Endothelial cell of umbilical vein (primary cell): ENCODE results near the gene ASMTL. TPM values are rescaled to one million over a fixed set of nuclear protein-coding genes. Genes with fewer than 3 reads are reported as not detected.

Source experiments
- BruUV-seq: library from RNA; stranded (reverse); fragments of 400-500 nt; replicated peaks from 2 replicates; lab custom pipeline; 2021; lab: Mats Ljungman, UMichigan
- CTCF ChIA-PET: fragments of 300-600, 350-600 bp; sonication (Branson Sonifier 250); formaldehyde crosslinking; loops from one replicate; lab custom pipeline; 2021; ENCODE audit warnings: antibody characterized with exemption, inconsistent platforms; lab: Charles Lee
- POLR2A ChIA-PET: fragments of 300-600, 350-600 bp; sonication (Branson Sonifier 250); formaldehyde crosslinking; loops from one replicate; lab custom pipeline; 2021; ENCODE audit warnings: antibody characterized with exemption, inconsistent platforms; lab: Charles Lee
- DNase-seq: peaks from one replicate; pipeline ENCODE4 v3.0.0-alpha.2; 2011; ENCODE audit warnings: low read depth, low spot score
- FAIRE-seq: peaks from 2 replicates; lab custom pipeline; 2011; peaks lifted over from hg19 to GRCh38; lab: Jason Lieb, UNC
- H2AFZ ChIP-seq: 2 replicates; pipeline ENCODE4 v1.6.0; 2012; ENCODE audit warnings: low read depth, low read length, control low read depth, inconsistent platforms
- H3K27ac ChIP-seq: 2 replicates; pipeline ENCODE4 v1.5.1; 2011; ENCODE audit warnings: low read depth, mild to moderate bottlenecking, control low read depth, low read length, moderate library complexity; ENCODE audit not compliant: insufficient read depth
- H3K27me3 ChIP-seq, 2 experiments: 2 replicates each; pipeline versions ENCODE4 v1.6.0 to v1.6.1; 2011; ENCODE audit warnings: low read length in 2 of 2, mixed read lengths in 1 of 2; ENCODE audit not compliant: control insufficient read depth in 2 of 2, insufficient read depth in 2 of 2
- H3K36me3 ChIP-seq, 2 experiments: 2 replicates in 1 of 2; 3 replicates in 1 of 2; pipeline ENCODE4 v1.5.1; 2011; ENCODE audit warnings: low read length in 2 of 2, mild to moderate bottlenecking in 1 of 2, moderate library complexity in 1 of 2; ENCODE audit not compliant: control insufficient read depth in 2 of 2, insufficient read depth in 2 of 2; ENCODE audit errors: extremely low read depth in 1 of 2
- H3K4me1 ChIP-seq: 3 replicates; pipeline ENCODE4 v1.5.1; 2011; ENCODE audit warnings: mild to moderate bottlenecking, low read length; ENCODE audit not compliant: control insufficient read depth, insufficient read depth; ENCODE audit errors: extremely low read depth
- H3K4me2 ChIP-seq: 2 replicates; pipeline ENCODE4 v1.6.1; 2011; ENCODE audit warnings: low read length, control low read depth, mixed read lengths; ENCODE audit not compliant: insufficient read depth
- H3K4me3 ChIP-seq, 3 experiments: fragments of 200-600 bp in 1 of 3; sonication (generic), shearing (Covaris generic) in 1 of 3; replicated peaks in 1 of 3; 2 replicates each; pipeline ENCODE4 v1.5.1; 2011 to 2016; ENCODE audit warnings: control low read depth in 3 of 3, low read length in 3 of 3, mild to moderate bottlenecking in 2 of 3, inconsistent platforms in 1 of 3, low read depth in 1 of 3, moderate library complexity in 1 of 3; ENCODE audit not compliant: insufficient read depth in 1 of 3
- H3K79me2 ChIP-seq: 2 replicates; pipeline ENCODE4 v1.6.0; 2012; ENCODE audit warnings: low read length, inconsistent platforms; ENCODE audit not compliant: control insufficient read depth, insufficient read depth
- H3K9ac ChIP-seq: replicated peaks from 2 replicates; pipeline ENCODE3; 2011; ENCODE audit warnings: low read length, control low read depth; ENCODE audit not compliant: insufficient read depth; ENCODE audit errors: extremely low read depth
- H3K9me1 ChIP-seq: replicated peaks from 3 replicates; pipeline ENCODE4 v1.6.0; 2011; ENCODE audit warnings: mild to moderate bottlenecking, low read length; ENCODE audit not compliant: control insufficient read depth, insufficient read depth; ENCODE audit errors: extremely low read depth
- H3K9me3 ChIP-seq: replicated peaks from 2 replicates; pipeline ENCODE4 v1.5.1; 2012; ENCODE audit warnings: low read length, inconsistent platforms; ENCODE audit not compliant: control insufficient read depth, insufficient read depth
- H4K20me1 ChIP-seq: replicated peaks from 2 replicates; pipeline ENCODE3; 2011; ENCODE audit warnings: mild to moderate bottlenecking, low read length; ENCODE audit not compliant: control insufficient read depth, insufficient read depth; ENCODE audit errors: extremely low read depth
- JUN ChIP-seq: IDR thresholded peaks from 2 replicates; pipeline ENCODE4 v1.6.1; 2011; ENCODE audit warnings: borderline replicate concordance, low read depth; ENCODE audit not compliant: insufficient read length, insufficient read depth
- POLR2A ChIP-seq: IDR thresholded peaks from 2 replicates; pipeline ENCODE4 v1.6.1; 2012; ENCODE audit warnings: low read depth, mild to moderate bottlenecking, control low read depth, low read length
- dilution Hi-C: fragments of 300-500 bp; cut with MboI; formaldehyde crosslinking; loops from one replicate; pipeline ENCODE4 v1.15.0; 2019; ENCODE audit warnings: low sequenced_read_pairs; ENCODE audit not compliant: extremely low pct_ligation_motif_present
- intact Hi-C: fragments of 100-400 bp; cut with micrococcal nuclease; formaldehyde crosslinking; loops from one replicate; pipeline ENCODE4 v1.10.0; 2022
- polyA plus RNA-seq, 4 experiments: library from polyadenylated mRNA; depleted of rRNA in 3 of 4; stranded (reverse) in 3 of 4; unstranded in 1 of 4; fragments of >200 nt; gene quantifications; 2 replicates each; pipeline versions ENCODE4 v1.2.1 to v1.2.3, GENCODE V29; 2011 to 2012; ENCODE audit warnings: missing spikeins in 1 of 4
- total RNA-seq: library from RNA; stranded (reverse); gene quantifications from 2 replicates; pipeline ENCODE4 v1.2.3, GENCODE V29; 2021
- TF ChIP-seq, protein P1 (sequence below): IDR thresholded peaks from 2 replicates; pipeline ENCODE4 v1.6.1; 2011; ENCODE audit not compliant: insufficient read depth, insufficient read length

The ASMTL gene
- total and polyA plus RNA-seq, 2 donors (not counting 3 experiments of a cell fraction or from before 2014, with no cell fraction given): 27.1 to 29.9 TPM

DNA sequence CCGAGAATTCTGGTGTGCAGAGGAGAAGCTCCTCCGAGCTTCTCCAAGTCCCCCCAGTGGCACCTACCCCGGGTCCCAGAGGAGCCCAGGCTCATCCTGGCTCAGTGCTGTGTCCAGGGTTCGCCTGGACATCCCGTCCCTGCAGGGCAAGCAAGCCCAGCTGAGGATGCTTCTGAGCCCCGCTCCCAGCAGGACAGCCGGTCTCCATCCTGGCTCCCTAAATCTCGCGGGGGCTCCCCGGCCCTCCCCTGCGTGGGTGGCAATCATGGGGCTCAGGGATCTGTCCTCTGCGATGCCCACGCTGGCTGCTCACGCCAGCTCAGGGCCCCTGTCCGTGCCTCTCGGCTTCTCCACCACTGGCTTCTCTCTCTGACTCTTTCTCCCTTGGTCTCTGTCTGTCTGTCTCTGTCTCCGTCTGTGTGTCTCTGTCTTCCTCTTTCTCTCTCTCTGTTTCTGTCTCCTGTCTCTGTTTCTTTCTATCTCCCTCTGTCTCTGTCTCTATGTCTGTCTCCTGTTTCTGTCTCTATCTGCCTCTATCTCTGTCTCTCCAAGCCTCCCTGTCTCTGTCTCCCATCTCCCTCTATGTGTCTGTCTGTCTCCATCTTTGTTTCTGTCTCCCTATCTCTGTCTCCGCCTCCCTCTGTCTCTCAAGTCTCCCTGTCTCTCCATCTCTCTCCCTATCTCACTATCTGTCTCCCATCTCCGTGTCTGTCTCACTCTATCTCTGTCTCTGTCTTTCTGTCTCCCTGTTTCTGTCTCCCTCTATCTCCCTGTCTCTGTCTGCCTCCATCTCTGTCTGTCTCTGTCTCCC lies 33.0 kb downstream of the ASMTL start:
- FAIRE-seq (no peak), DNase-seq (no peak)
- BruUV-seq: no TSS peak
- H3K4me2 ChIP-seq: no peak overlapping the region
- H3K27ac ChIP-seq: no peak overlapping the region
- CTCF ChIA-PET: no interaction called here
- TF ChIP-seq JUN: no peak
- TF ChIP-seq POLR2A: peak; percentile 39
- H3K9me1 ChIP-seq: no peaks in the 10 kb centered on the region
- dilution Hi-C loops (no loop called here), intact Hi-C loops (no loop called here)
- H3K79me2 ChIP-seq: no peaks in the 10 kb centered on the region
- POLR2A ChIA-PET: no interaction called here
- no peaks in the 10 kb centered on the region for H3K9me3 ChIP-seq
- H3K4me3 ChIP-seq: no peak overlapping the region
- peaks cover 2 to 24% of the 10 kb centered on the region in 2 experiments for H3K36me3 ChIP-seq
- H4K20me1 ChIP-seq: no peaks in the 10 kb centered on the region
- H3K4me1 ChIP-seq: no peaks in the 10 kb centered on the region
- H2AFZ ChIP-seq: no peak overlapping the region
- no peak overlapping the region for H3K9ac ChIP-seq
- no peaks in the 10 kb centered on the region for H3K27me3 ChIP-seq

DNA sequence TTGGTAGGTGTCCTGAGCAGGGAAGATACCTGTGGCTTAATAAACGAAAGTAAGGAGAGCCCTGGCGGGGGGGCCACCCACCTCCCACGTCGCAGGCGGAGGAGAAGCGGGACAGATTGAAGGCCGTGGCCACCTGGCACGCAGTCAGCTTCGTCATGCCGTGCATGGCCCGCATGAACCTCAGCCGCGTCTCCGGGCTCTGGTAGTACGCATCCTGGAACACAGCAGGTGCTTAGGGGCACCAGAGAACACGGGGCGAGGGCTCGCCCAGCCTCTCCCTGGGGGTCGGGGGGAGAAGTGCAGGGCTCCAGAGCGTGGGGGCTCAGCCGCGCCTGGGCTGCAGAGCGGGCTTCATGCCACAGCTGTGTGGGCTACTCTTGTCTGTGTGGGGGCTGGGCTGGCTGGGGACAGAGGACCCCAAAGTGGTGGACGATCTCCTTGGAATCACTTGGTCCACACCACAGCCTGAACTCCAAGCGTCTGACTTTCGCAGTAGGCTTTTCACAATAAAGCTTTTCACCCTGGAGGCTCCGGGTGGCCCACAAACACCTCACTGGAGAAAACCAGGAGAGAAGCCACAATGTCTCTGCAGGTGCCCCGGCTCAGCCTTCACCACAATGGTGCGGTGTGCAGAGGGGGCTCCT lies 33.7 kb downstream of the ASMTL start:
- CTCF ChIA-PET: no interaction called here

More for the DNA sequence above, 33.7 kb downstream of the ASMTL start:
- no peak overlapping the region for H3K27ac ChIP-seq
- H3K9ac ChIP-seq: no peak overlapping the region
- no peaks in the 10 kb centered on the region for H3K27me3 ChIP-seq
- no peak overlapping the region for H2AFZ ChIP-seq
- FAIRE-seq: no peak
- no TSS peak for BruUV-seq
- intact Hi-C loops (no loop called here), dilution Hi-C loops (no loop called here)
- TF ChIP-seq, protein P1, sequence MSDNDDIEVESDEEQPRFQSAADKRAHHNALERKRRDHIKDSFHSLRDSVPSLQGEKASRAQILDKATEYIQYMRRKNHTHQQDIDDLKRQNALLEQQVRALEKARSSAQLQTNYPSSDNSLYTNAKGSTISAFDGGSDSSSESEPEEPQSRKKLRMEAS: no peak
- peak; percentile 33 for TF ChIP-seq POLR2A
- no peaks in the 10 kb centered on the region for H3K4me1 ChIP-seq
- no peaks in the 10 kb centered on the region for H3K9me1 ChIP-seq
- H4K20me1 ChIP-seq: no peaks in the 10 kb centered on the region
- H3K4me3 ChIP-seq: no peak overlapping the region
- no peak overlapping the region for H3K4me2 ChIP-seq
- peaks cover 2 to 24% of the 10 kb centered on the region in 2 experiments for H3K36me3 ChIP-seq
- no peaks in the 10 kb centered on the region for H3K9me3 ChIP-seq
- no peaks in the 10 kb centered on the region for H3K79me2 ChIP-seq
- POLR2A ChIA-PET: no interaction called here
- no peak for DNase-seq
